ENCODE data around the gene UBE2K. TPM values are rescaled to one million over a fixed set of nuclear protein-coding genes. Genes with fewer than 3 reads are reported as not detected.

The UBE2K gene
- total and polyA plus RNA-seq, 2 of the 13 experiments (the other 11 are each of a cell fraction or from before 2014, with no cell fraction given), result 36.2 to 81.0 TPM

GRCh38 chr4:39759569-39759968 lies 61.6 kb downstream of the UBE2K start:
- Histone ChIP-seq H3K4me2 (ENCODE audit: low read depth, low read length) (no peak overlapping the region), H4K20me1 (ENCODE audit: insufficient read depth, low read length) (no peaks in the 10 kb centered on the region), H3K9me3 (ENCODE audit: low read length) (no peaks in the 10 kb centered on the region), H3K9ac (ENCODE audit: insufficient read depth, low read depth, low read length) (no peak overlapping the region), H3K27me3 (ENCODE audit: control insufficient read depth in 1 of 2, insufficient read depth in 2 of 2, low read length in 2 of 2) (no peaks in the 10 kb centered on the region), H3K4me1 (ENCODE audit: insufficient read depth, low read length) (no peaks in the 10 kb centered on the region), H3K27ac (ENCODE audit: extremely low read length, insufficient read depth, low read length) (no peak overlapping the region), H2AFZ (ENCODE audit: low read length) (no peak overlapping the region), H3K36me3 (replicated peaks in 1 of 2; ENCODE audit: control insufficient read depth in 1 of 2, insufficient read depth in 2 of 2, low read length in 2 of 2) (peaks cover 7 to 54% of the 10 kb centered on the region in 2 experiments), H3K79me2 (ENCODE audit: insufficient read depth, low read length) (no peaks in the 10 kb centered on the region), H3K4me3 (replicated peaks in 1 of 3; ENCODE audit: insufficient read depth in 1 of 3, low read depth in 2 of 3, low read length in 3 of 3) (no peak overlapping the region)
- DNase-seq (ENCODE audit: low spot score) (no peak), ATAC-seq (no peak), FAIRE-seq (no peak)
- no peak for TF ChIP-seq DNMT3B (CRISPR knock-in tag; conservative IDR thresholded peaks at IDR 0.05)
- TF ChIP-seq SRSF1 (optimal IDR thresholded peaks at IDR 0.05; ENCODE audit: low read depth, low read length), result no peak
- TF ChIP-seq NFIC (IDR thresholded peaks at IDR 0.05; ENCODE audit: low read length), result no peak
- no peak for TF ChIP-seq ZFP36L1 (CRISPR knock-in tag; IDR thresholded peaks at IDR 0.05)
- TF ChIP-seq SUZ12 (IDR thresholded peaks at IDR 0.05; ENCODE audit: low read depth, low read length), result no peak
- TF ChIP-seq ZNF547 (CRISPR knock-in tag; IDR thresholded peaks at IDR 0.05), result no peak
- no peak for TF ChIP-seq MIXL1 (CRISPR knock-in tag; IDR thresholded peaks at IDR 0.05)
- no peak for TF ChIP-seq HNRNPLL (IDR thresholded peaks at IDR 0.05; ENCODE audit: low read depth, low read length, poor library complexity, severe bottlenecking)
- no peak for TF ChIP-seq HOXD1 (CRISPR knock-in tag; IDR thresholded peaks at IDR 0.05)
- TF ChIP-seq E2F5 (CRISPR knock-in tag; conservative IDR thresholded peaks at IDR 0.05), result no peak
- no peak for TF ChIP-seq TSC22D2 (CRISPR knock-in tag; IDR thresholded peaks at IDR 0.05; ENCODE audit: borderline replicate concordance)
- TF ChIP-seq, protein P1, sequence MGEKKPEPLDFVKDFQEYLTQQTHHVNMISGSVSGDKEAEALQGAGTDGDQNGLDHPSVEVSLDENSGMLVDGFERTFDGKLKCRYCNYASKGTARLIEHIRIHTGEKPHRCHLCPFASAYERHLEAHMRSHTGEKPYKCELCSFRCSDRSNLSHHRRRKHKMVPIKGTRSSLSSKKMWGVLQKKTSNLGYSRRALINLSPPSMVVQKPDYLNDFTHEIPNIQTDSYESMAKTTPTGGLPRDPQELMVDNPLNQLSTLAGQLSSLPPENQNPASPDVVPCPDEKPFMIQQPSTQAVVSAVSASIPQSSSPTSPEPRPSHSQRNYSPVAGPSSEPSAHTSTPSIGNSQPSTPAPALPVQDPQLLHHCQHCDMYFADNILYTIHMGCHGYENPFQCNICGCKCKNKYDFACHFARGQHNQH (CRISPR knock-in tag; IDR thresholded peaks at IDR 0.05), result no peak
- CTCF ChIA-PET (ENCODE audit: low intra/inter-chr PET ratio, low total read pairs), result no interaction called here
- in situ Hi-C loops (cut with HindIII; ENCODE audit: extremely low pct_ligation_motif_present, low pct_unique_long_range_greater_than_20kb), result no loop called here
- POLR2A ChIA-PET, result no interaction called here
- intact Hi-C loops (cut with micrococcal nuclease; ENCODE audit: unreplicated experiment), result no loop called here
- BruUV-seq (replicated peaks), result no TSS peak
- WGBS (ENCODE audit: low lambda C conversion rate), result 100% methylated on average over 4 of the region's 4 CpGs

Data from HepG2 (cell line).